Endodermal cell (in vitro differentiated cells): ENCODE measurements around the gene CACNA1D. TPM values are rescaled to one million over a fixed set of nuclear protein-coding genes. Genes with fewer than 3 reads are reported as not detected.
A peak's percentile ranks its signal among the peaks of the same experiment; 100 is the strongest.

ENCODE experiments used
- DNase-seq: peaks from one replicate; pipeline ENCODE4 v3.0.0-alpha.2; 2017
- H3K27ac ChIP-seq: 2 replicates; pipeline ENCODE4 v1.5.1; 2013; ENCODE audit warnings: mild to moderate bottlenecking, low read depth, low read length, moderate library complexity
- H3K27me3 ChIP-seq: 2 replicates; pipeline ENCODE4 v1.6.1; 2013; ENCODE audit warnings: mild to moderate bottlenecking, low read length, moderate library complexity; ENCODE audit not compliant: insufficient read depth, control insufficient read depth, poor library complexity, severe bottlenecking
- H3K36me3 ChIP-seq: 2 replicates; pipeline ENCODE4 v1.7.0; 2013; ENCODE audit warnings: mild to moderate bottlenecking, low read length, moderate library complexity; ENCODE audit not compliant: control insufficient read depth, insufficient read depth
- H3K4me1 ChIP-seq: one replicate; pipeline ENCODE4 v1.7.0; 2013; ENCODE audit warnings: low read length; ENCODE audit not compliant: control insufficient read depth, insufficient read depth
- H3K4me3 ChIP-seq: 2 replicates; pipeline ENCODE4 v1.5.1; 2013; ENCODE audit warnings: mild to moderate bottlenecking, low read length, moderate library complexity
- H3K9ac ChIP-seq: 2 replicates; pipeline ENCODE4 v1.6.1; 2013; ENCODE audit warnings: mild to moderate bottlenecking, low read length, moderate library complexity; ENCODE audit not compliant: poor library complexity, severe bottlenecking; ENCODE audit errors: extremely low read depth
- H3K9me3 ChIP-seq: 2 replicates; pipeline ENCODE4 v1.6.1; 2013; ENCODE audit warnings: mild to moderate bottlenecking, low read length, moderate library complexity; ENCODE audit not compliant: control insufficient read depth
- H3K27ac Mint-ChIP-seq: 2 replicates; pipeline ENCODE4 v1.8.0; 2020; ENCODE audit warnings: mixed read lengths
- H3K27me3 Mint-ChIP-seq: 2 replicates; pipeline ENCODE4 v1.8.0; 2021; ENCODE audit warnings: mild to moderate bottlenecking, mixed read lengths; ENCODE audit not compliant: insufficient read depth
- H3K36me3 Mint-ChIP-seq: 2 replicates; pipeline ENCODE4 v1.8.0; 2020; ENCODE audit warnings: low read depth, mixed read lengths
- H3K4me1 Mint-ChIP-seq: 2 replicates; pipeline ENCODE4 v1.8.0; 2020; ENCODE audit warnings: mixed read lengths
- H3K4me3 Mint-ChIP-seq: 2 replicates; pipeline ENCODE4 v1.8.0; 2020; ENCODE audit warnings: mild to moderate bottlenecking, moderate library complexity, mixed read lengths
- H3K9me3 Mint-ChIP-seq: 2 replicates; pipeline ENCODE4 v1.8.0; 2020; ENCODE audit warnings: mild to moderate bottlenecking, mixed read lengths
- WGBS, 2 experiments: methylation state at CpG; one replicate each; pipeline versions ENCODE4 v1.1.5 to v1.1.7; 2013; ENCODE audit warnings: missing lambda C conversion rate in 2 of 2, mixed read lengths in 1 of 2; ENCODE audit not compliant: insufficient coverage in 1 of 2, insufficient read length in 1 of 2; 5-methylcytosine and 5-hydroxymethylcytosine counted together
- total RNA-seq, 2 donors: library from RNA; stranded (reverse); fragmentation: NEBNext Ultra II Directional in 1 of 2; extraction: Animal tissue kit (Norgen Biotek cat#: 25700) in 1 of 2; gene quantifications; 2 replicates in 1 of 2; 3 replicates in 1 of 2; pipeline ENCODE4 v1.2.1, GENCODE V29; 2021
- TF ChIP-seq, protein P1 (sequence below): fragments of 200-600 bp; sonication (generic); conservative IDR thresholded peaks from 2 replicates; pipeline ENCODE4 v1.5.0; 2021; ENCODE audit warnings: antibody characterized with exemption, mild to moderate bottlenecking

Gene CACNA1D
- total RNA-seq, 2 donors from 2014 or later: 2.2 to 3.8 TPM

GRCh38 chr3:53642211-53642610 lies 147.8 kb downstream of the CACNA1D start:
- H3K4me1 ChIP-seq: no peaks in the 10 kb centered on the region
- H3K9me3 Mint-ChIP-seq: no peaks in the 10 kb centered on the region

DNA sequence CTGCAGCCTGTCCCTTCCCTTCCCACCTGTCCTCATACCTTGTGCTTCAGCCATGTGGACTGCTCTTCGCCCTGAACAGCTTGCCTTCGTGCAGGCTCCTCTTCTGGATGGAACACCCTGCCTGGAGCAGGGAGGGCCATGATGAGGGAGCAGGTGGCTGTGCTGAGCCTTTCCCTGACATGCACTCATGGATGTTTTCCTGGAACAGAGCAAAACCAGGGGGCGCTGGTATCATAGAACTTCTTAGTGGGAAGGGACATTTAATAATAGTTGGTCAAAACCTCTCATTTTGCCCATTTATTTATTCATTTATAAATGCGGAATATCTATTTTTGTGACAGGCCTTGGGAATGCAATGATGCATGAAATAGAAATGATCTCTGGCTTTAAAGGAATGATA lies 149.3 kb downstream of the CACNA1D start:
- no peaks in the 10 kb centered on the region for H3K4me1 ChIP-seq
- no peak overlapping the region for H3K27ac Mint-ChIP-seq
- H3K4me1 Mint-ChIP-seq: no peaks in the 10 kb centered on the region
- WGBS, 2 experiments: 67 to 68% methylated on average over 2 to 4 of the region's 4 CpGs
- TF ChIP-seq, protein P1, sequence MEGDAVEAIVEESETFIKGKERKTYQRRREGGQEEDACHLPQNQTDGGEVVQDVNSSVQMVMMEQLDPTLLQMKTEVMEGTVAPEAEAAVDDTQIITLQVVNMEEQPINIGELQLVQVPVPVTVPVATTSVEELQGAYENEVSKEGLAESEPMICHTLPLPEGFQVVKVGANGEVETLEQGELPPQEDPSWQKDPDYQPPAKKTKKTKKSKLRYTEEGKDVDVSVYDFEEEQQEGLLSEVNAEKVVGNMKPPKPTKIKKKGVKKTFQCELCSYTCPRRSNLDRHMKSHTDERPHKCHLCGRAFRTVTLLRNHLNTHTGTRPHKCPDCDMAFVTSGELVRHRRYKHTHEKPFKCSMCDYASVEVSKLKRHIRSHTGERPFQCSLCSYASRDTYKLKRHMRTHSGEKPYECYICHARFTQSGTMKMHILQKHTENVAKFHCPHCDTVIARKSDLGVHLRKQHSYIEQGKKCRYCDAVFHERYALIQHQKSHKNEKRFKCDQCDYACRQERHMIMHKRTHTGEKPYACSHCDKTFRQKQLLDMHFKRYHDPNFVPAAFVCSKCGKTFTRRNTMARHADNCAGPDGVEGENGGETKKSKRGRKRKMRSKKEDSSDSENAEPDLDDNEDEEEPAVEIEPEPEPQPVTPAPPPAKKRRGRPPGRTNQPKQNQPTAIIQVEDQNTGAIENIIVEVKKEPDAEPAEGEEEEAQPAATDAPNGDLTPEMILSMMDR: peak; percentile 69
- H3K27ac ChIP-seq: no peak overlapping the region
- no peaks in the 10 kb centered on the region for H3K9me3 Mint-ChIP-seq
- H3K27me3 ChIP-seq: no peaks in the 10 kb centered on the region
- no peaks in the 10 kb centered on the region for H3K36me3 Mint-ChIP-seq
- no peak overlapping the region for H3K4me3 ChIP-seq
- no peak overlapping the region for H3K4me3 Mint-ChIP-seq
- H3K9ac ChIP-seq: no peak overlapping the region
- DNase-seq: peak; percentile 72
- no peaks in the 10 kb centered on the region for H3K9me3 ChIP-seq
- no peaks in the 10 kb centered on the region for H3K36me3 ChIP-seq
- peaks cover 7% of the 10 kb centered on the region for H3K27me3 Mint-ChIP-seq

More at GRCh38 chr3:53642211-53642610, 147.8 kb downstream of the CACNA1D start:
- Mint-ChIP-seq H3K4me3 (no peak overlapping the region), H3K36me3 (no peaks in the 10 kb centered on the region), H3K4me1 (no peaks in the 10 kb centered on the region), H3K27ac (no peak overlapping the region), H3K27me3 (peaks cover 7% of the 10 kb centered on the region)
- no peaks in the 10 kb centered on the region for H3K9me3 ChIP-seq
- H3K27me3 ChIP-seq: no peaks in the 10 kb centered on the region
- no peak overlapping the region for H3K4me3 ChIP-seq
- WGBS, 2 experiments: 91 to 95% methylated on average over 4 of the region's 4 CpGs
- TF ChIP-seq, protein P1: no peak
- DNase-seq: no peak
- no peak overlapping the region for H3K9ac ChIP-seq
- no peak overlapping the region for H3K27ac ChIP-seq
- H3K36me3 ChIP-seq: no peaks in the 10 kb centered on the region

- no peak overlapping the region for H3K4me3 ChIP-seq
- no peaks in the 10 kb centered on the region for H3K36me3 ChIP-seq
- H3K27me3 ChIP-seq: no peaks in the 10 kb centered on the region
- 88% methylated on average over 3 of the region's 3 CpGs for WGBS, 2 experiments
- H3K27ac ChIP-seq: no peak overlapping the region
- DNase-seq: no peak
- H3K36me3 Mint-ChIP-seq: no peaks in the 10 kb centered on the region
- no peaks in the 10 kb centered on the region for H3K9me3 Mint-ChIP-seq
- TF ChIP-seq, protein P1: no peak
- no peaks in the 10 kb centered on the region for H3K9me3 ChIP-seq
- H3K9ac ChIP-seq: no peak overlapping the region
- no peaks in the 10 kb centered on the region for H3K4me1 Mint-ChIP-seq
- H3K4me1 ChIP-seq: no peaks in the 10 kb centered on the region
- H3K4me3 Mint-ChIP-seq: no peak overlapping the region
- H3K27ac Mint-ChIP-seq: no peak overlapping the region
- peaks cover 8% of the 10 kb centered on the region for H3K27me3 Mint-ChIP-seq
These were observed 151.3 kb downstream of the CACNA1D start for GRCh38 chr3:53645754-53646153.
